K562 (cell line): Measurements from ENCODE around the gene CNTFR. TPM values are rescaled to one million over a fixed set of nuclear protein-coding genes. Genes with fewer than 3 reads are reported as not detected.
A peak's percentile ranks its signal among the peaks of the same experiment; 100 is the strongest.

Source experiments
- ARID3B ChIP-seq: fragments of 250-450 bp; sonication (Bioruptor Pico); IDR thresholded peaks from 2 replicates; pipeline ENCODE4 v1.4.0; 2020; ENCODE audit warnings: borderline replicate concordance
- BHLHE40 ChIP-seq: IDR thresholded peaks from 2 replicates; pipeline ENCODE4 v1.6.1; 2011; ENCODE audit warnings: low read length, improper control_type of control experiment
- CBX1 ChIP-seq: sonication (generic); IDR thresholded peaks from 2 replicates; pipeline ENCODE4 v1.6.1; 2016; ENCODE audit warnings: antibody characterized with exemption, low read depth, mild to moderate bottlenecking
- CBX3 ChIP-seq, 2 experiments: IDR thresholded peaks; 1 replicate in 1 of 2; 2 replicates in 1 of 2; pipeline ENCODE4 v1.6.1; 2012; ENCODE audit warnings: inconsistent platforms in 2 of 2, low read length in 2 of 2, borderline replicate concordance in 1 of 2, control low read depth in 1 of 2
- CC2D1A ChIP-seq: fragments of 450-650 bp; IDR thresholded peaks from 2 replicates; pipeline ENCODE4 v1.6.1; 2017; ENCODE audit warnings: mild to moderate bottlenecking
- GABPA ChIP-seq: fragments of 200-800 bp; sonication (Bioruptor generic); conservative IDR thresholded peaks from 2 replicates; pipeline ENCODE4 v1.6.1; 2016; ENCODE audit warnings: low read depth, missing genetic modification characterization, missing compliant biosample characterization
- HNRNPL ChIP-seq: fragments of 200-400 bp; formaldehyde crosslinking; IDR thresholded peaks from 2 replicates; pipeline ENCODE4 v1.6.1; 2017; ENCODE audit warnings: low read depth, mild to moderate bottlenecking, low read length
- HNRNPLL ChIP-seq: fragments of 200-400 bp; formaldehyde crosslinking; IDR thresholded peaks from 2 replicates; pipeline ENCODE4 v1.6.1; 2017; ENCODE audit warnings: low read length, low read depth, mild to moderate bottlenecking; ENCODE audit not compliant: poor library complexity, severe bottlenecking
- ILF3 ChIP-seq: fragments of 450-650 bp; IDR thresholded peaks from 2 replicates; pipeline ENCODE4 v1.6.1; 2018; ENCODE audit warnings: antibody characterized with exemption, mild to moderate bottlenecking, moderate library complexity, borderline replicate concordance
- JUND ChIP-seq, 2 experiments: IDR thresholded peaks; 2 replicates in 1 of 2; 3 replicates in 1 of 2; pipeline ENCODE4 v1.6.1; 2011; ENCODE audit warnings: borderline replicate concordance in 2 of 2, low read depth in 2 of 2, low read length in 2 of 2, improper control_type of control experiment in 1 of 2, missing biosample characterization in 1 of 2, missing genetic modification characterization in 1 of 2, missing genetic modification reagents in 1 of 2
- MAFF ChIP-seq: IDR thresholded peaks from 2 replicates; pipeline ENCODE4 v1.6.1; 2012; ENCODE audit warnings: low read length, improper control_type of control experiment
- MBD2 ChIP-seq: sonication (generic); IDR thresholded peaks from 2 replicates; pipeline ENCODE4 v1.6.1; 2016; ENCODE audit warnings: low read depth, borderline replicate concordance
- MLLT1 ChIP-seq, 2 experiments: fragments of 450-650 bp; IDR thresholded peaks; 2 replicates each; pipeline ENCODE4 v1.6.1; 2016
- RB1 ChIP-seq: fragments of 450-650 bp; IDR thresholded peaks from 2 replicates; pipeline ENCODE4 v1.6.1; 2017; ENCODE audit warnings: low read depth, mild to moderate bottlenecking
- SAFB2 ChIP-seq: fragments of 200-400 bp; formaldehyde crosslinking; IDR thresholded peaks from 2 replicates; pipeline ENCODE4 v1.6.1; 2018; ENCODE audit warnings: borderline replicate concordance, low read length, low read depth, moderate library complexity; ENCODE audit not compliant: severe bottlenecking
- SMAD4 ChIP-seq: fragments of 250-450 bp; sonication (Bioruptor Pico); conservative IDR thresholded peaks from 2 replicates; pipeline ENCODE4 v1.8.0; 2021; ENCODE audit warnings: inconsistent platforms, mild to moderate bottlenecking, moderate library complexity
- SUPT5H ChIP-seq: fragments of 450-650 bp; IDR thresholded peaks from 2 replicates; pipeline ENCODE4 v1.6.1; 2016
- TCF7L2 ChIP-seq: fragments of 150-350 bp; IDR thresholded peaks from 2 replicates; pipeline ENCODE4 v1.6.1; 2016; ENCODE audit warnings: low read depth, mild to moderate bottlenecking, low read length, moderate library complexity
- TFAM ChIP-seq: fragments of 250-450 bp; sonication (Bioruptor Pico); conservative IDR thresholded peaks from 2 replicates; pipeline ENCODE4 v1.5.0; 2021; ENCODE audit warnings: mild to moderate bottlenecking, moderate library complexity
- ZFPM2 ChIP-seq: fragments of 250-450 bp; sonication (Bioruptor Pico); IDR thresholded peaks from 2 replicates; pipeline ENCODE4 v1.5.1; 2022; ENCODE audit warnings: mild to moderate bottlenecking
- ZHX1 ChIP-seq: fragments of 150-350 bp; conservative IDR thresholded peaks from 2 replicates; pipeline ENCODE4 v1.6.1; 2014; ENCODE audit warnings: low read length
- ZNF239 ChIP-seq: fragments of 250-450 bp; sonication (Bioruptor Pico); IDR thresholded peaks from 2 replicates; pipeline ENCODE4 v1.4.0; 2020; ENCODE audit warnings: mild to moderate bottlenecking
- ZNF696 ChIP-seq: fragments of 250-450 bp; sonication (Bioruptor Pico); conservative IDR thresholded peaks from 2 replicates; pipeline ENCODE4 v1.4.0; 2020; ENCODE audit warnings: mild to moderate bottlenecking, moderate library complexity
- polyA plus RNA-seq, 8 experiments: library from polyadenylated mRNA; depleted of rRNA in 4 of 8; stranded (reverse) in 5 of 8; unstranded in 3 of 8; fragments of >200 nt; fragmentation: Nextera tagmentation in 2 of 8; fragmentation: Illumina TruSeq in 1 of 8; extraction: Ambion mirVana in 2 of 8; extraction: Trizol in 1 of 8; gene quantifications; 2 replicates each; pipeline versions ENCODE4 v1.2.1 to v1.2.3, GENCODE V29; 2011 to 2014; ENCODE audit warnings: inconsistent platforms in 1 of 8, missing spikeins in 1 of 8
- total RNA-seq, 7 experiments: library from RNA; depleted of rRNA in 6 of 7; stranded (reverse); fragments of >200 nt in 6 of 7; fragmentation: Illumina TruSeq in 2 of 7; extraction: Trizol in 2 of 7; gene quantifications; 2 replicates each; pipeline versions ENCODE4 v1.2.1 to v1.2.3, GENCODE V29; 2011 to 2021; ENCODE audit warnings: low replicate concordance in 1 of 7

Gene CNTFR
- total and polyA plus RNA-seq, 9 of the 15 experiments (the other 6 are each of a cell fraction or from before 2014, with no cell fraction given) = not detected

GRCh38 chr9:34637356-34638137 lies 48.0 kb upstream of the CNTFR start, which contains the start of gene SIGMAR1 (continued):
- TF ChIP-seq MAFF (no peak), ILF3 (no peak), MLLT1 (IDR thresholded peaks at IDR 0.05) (no peak), RB1 (0 out of 2 replicates have a peak, but pooled peaks have one; percentile 39), HNRNPL (peak; percentile 93), CBX1 (no peak; the same call in 1 of the 2 replicates), TFAM (no peak), TCF7L2 (peak; percentile 77), SAFB2 (no peak), ZNF239 (CRISPR knock-in tag) (no peak), SMAD4 (CRISPR knock-in tag) (no peak), HNRNPLL (peak; percentile 94), CBX3 (IDR thresholded peaks at IDR 0.05; ENCODE audit: borderline replicate concordance in 1 of 2, low read length in 2 of 2) (no peak), JUND (IDR thresholded peaks at IDR 0.05; ENCODE audit: borderline replicate concordance, low read depth, low read length) (peak; percentile 73), JUND (tag; IDR thresholded peaks at IDR 0.05; ENCODE audit: borderline replicate concordance, low read depth, low read length) (no peak), CC2D1A (no peak), ZFPM2 (CRISPR knock-in tag) (no peak), SUPT5H (0 out of 2 replicates have a peak, but pooled peaks have one; percentile 48), ZHX1 (no peak), MBD2 (peak; percentile 90; the same call in 1 of the 2 replicates), BHLHE40 (peak; percentile 76), GABPA (peak; percentile 62), ZNF696 (CRISPR knock-in tag) (no peak), ARID3B (CRISPR knock-in tag) (no peak)
